KMS-11 (cell line): Measurements from ENCODE around the gene MPIG6B.

Source experiments
- H2AFZ ChIP-seq: fragments of 200-600 bp; sonication (generic); 2 replicates; pipeline ENCODE4 v1.6.1; 2016; ENCODE audit warnings: antibody characterized with exemption, mixed run types, low read depth
- H3K27ac ChIP-seq: fragments of 200-600 bp; sonication (generic); 2 replicates; pipeline ENCODE4 v1.6.1; 2016; ENCODE audit warnings: mild to moderate bottlenecking, mixed run types
- H3K27me3 ChIP-seq: fragments of 200-600 bp; sonication (generic); 2 replicates; pipeline ENCODE4 v1.6.1; 2017; ENCODE audit warnings: mild to moderate bottlenecking, low read depth, mixed run types, moderate library complexity; ENCODE audit not compliant: insufficient read depth
- H3K36me3 ChIP-seq: fragments of 200-600 bp; sonication (generic); 2 replicates; pipeline ENCODE4 v1.6.1; 2017; ENCODE audit warnings: mild to moderate bottlenecking, mixed run types; ENCODE audit not compliant: insufficient read depth
- H3K4me1 ChIP-seq: fragments of 200-600 bp; sonication (generic); 2 replicates; pipeline ENCODE4 v1.6.1; 2016; ENCODE audit warnings: mild to moderate bottlenecking, low read depth, mixed run types; ENCODE audit not compliant: poor library complexity, severe bottlenecking
- H3K4me2 ChIP-seq: fragments of 200-600 bp; sonication (generic); 2 replicates; pipeline ENCODE4 v1.7.0; 2016; ENCODE audit warnings: mild to moderate bottlenecking, mixed run types
- H3K4me3 ChIP-seq: fragments of 200-600 bp; sonication (generic); IDR thresholded peaks from 2 replicates; pipeline ENCODE4 v1.6.1; 2017; ENCODE audit warnings: low read depth, low read length, mixed read lengths; ENCODE audit not compliant: insufficient read depth
- H3K79me2 ChIP-seq: fragments of 200-600 bp; sonication (generic); 2 replicates; pipeline ENCODE4 v1.6.1; 2016; ENCODE audit warnings: low read depth, mixed run types; ENCODE audit not compliant: insufficient read depth
- H3K9ac ChIP-seq: fragments of 200-600 bp; sonication (generic); 2 replicates; pipeline ENCODE4 v1.6.1; 2016; ENCODE audit warnings: mild to moderate bottlenecking, mixed run types
- H4K20me1 ChIP-seq: fragments of 200-600 bp; sonication (generic); 2 replicates; pipeline ENCODE4 v1.6.1; 2016; ENCODE audit warnings: mild to moderate bottlenecking, mixed run types; ENCODE audit not compliant: insufficient read depth
- CTCF ChIP-seq: fragments of 200-600 bp; sonication (generic); conservative IDR thresholded peaks from 2 replicates; pipeline ENCODE4 v1.6.1; 2017; ENCODE audit warnings: low read depth, mild to moderate bottlenecking, antibody characterized with exemption, low read length, moderate library complexity, mixed read lengths

MPIG6B gene

GRCh38 chr6:31712296-31712695 is 10.9 kb upstream of the MPIG6B start:
- Histone ChIP-seq H2AFZ (no peak overlapping the region), H3K9ac (no peak overlapping the region)
- 0 out of 2 replicates have a peak, but pooled peaks have one; percentile 24 for TF ChIP-seq CTCF

GRCh38 chr6:31713465-31713864 is 9.7 kb upstream of the MPIG6B start:
- no peaks in the 10 kb centered on the region for H3K36me3 ChIP-seq
- H3K79me2 ChIP-seq: no peaks in the 10 kb centered on the region
- H2AFZ ChIP-seq: no peak overlapping the region
- H3K4me3 ChIP-seq: no peak overlapping the region
- H4K20me1 ChIP-seq: no peaks in the 10 kb centered on the region
- peaks cover 7% of the 10 kb centered on the region for H3K4me1 ChIP-seq
- no peak for TF ChIP-seq CTCF
- H3K4me2 ChIP-seq: no peak overlapping the region
- no peak overlapping the region for H3K27ac ChIP-seq
- H3K9ac ChIP-seq: no peak overlapping the region
- no peaks in the 10 kb centered on the region for H3K27me3 ChIP-seq

More at GRCh38 chr6:31712296-31712695, 10.9 kb upstream of the MPIG6B start:
- no peaks in the 10 kb centered on the region for H4K20me1 ChIP-seq
- H3K4me3 ChIP-seq: no peak overlapping the region
- H3K27ac ChIP-seq: no peak overlapping the region
- no peaks in the 10 kb centered on the region for H3K36me3 ChIP-seq
- no peaks in the 10 kb centered on the region for H3K79me2 ChIP-seq
- peaks cover 7% of the 10 kb centered on the region for H3K4me1 ChIP-seq
- no peaks in the 10 kb centered on the region for H3K27me3 ChIP-seq
- no peak overlapping the region for H3K4me2 ChIP-seq

- H3K4me3 ChIP-seq: no peak overlapping the region
- no peak overlapping the region for H3K27ac ChIP-seq
- no peak overlapping the region for H2AFZ ChIP-seq
- no peaks in the 10 kb centered on the region for H4K20me1 ChIP-seq
- no peaks in the 10 kb centered on the region for H3K79me2 ChIP-seq
- no peak overlapping the region for H3K4me2 ChIP-seq
- no peaks in the 10 kb centered on the region for H3K36me3 ChIP-seq
- TF ChIP-seq CTCF: no peak
- H3K27me3 ChIP-seq: no peaks in the 10 kb centered on the region
- peaks cover 7% of the 10 kb centered on the region for H3K4me1 ChIP-seq
- no peak overlapping the region for H3K9ac ChIP-seq
Observed at GRCh38 chr6:31713991-31714684, 9.0 kb upstream of the MPIG6B start.

- H3K4me3 ChIP-seq: no peak within 1 kb of the TSS
- H4K20me1 ChIP-seq: no peaks in the 10 kb centered on the region
- no peak within 1 kb of the TSS for H2AFZ ChIP-seq
- no peak within 1 kb of the TSS for H3K27ac ChIP-seq
- no peaks in the 10 kb centered on the region for H3K79me2 ChIP-seq
- H3K27me3 ChIP-seq: no peaks in the 10 kb centered on the region
- no peak within 1 kb of the TSS for H3K4me2 ChIP-seq
- no peak within 1 kb of the TSS for H3K9ac ChIP-seq
- TF ChIP-seq CTCF: no peak
- H3K4me1 ChIP-seq: peaks cover 6% of the 10 kb centered on the region
- no peaks in the 10 kb centered on the region for H3K36me3 ChIP-seq
Observed at GRCh38 chr6:31715022-31715958, 7.9 kb upstream of the MPIG6B start, which contains the start of gene LY6G6D. LY6G6D (plus strand) TSS chr6:31715348; CDS start chr6:31715356, 8 bp downstream.
